ENCODE measurements around the gene ZNF318.
"Not testable (repeated sequence)": the region's sequence is repeated elsewhere in the genome, so short reads cannot be mapped to it uniquely, and the experiment has no call there.

ZNF318 gene

DNA sequence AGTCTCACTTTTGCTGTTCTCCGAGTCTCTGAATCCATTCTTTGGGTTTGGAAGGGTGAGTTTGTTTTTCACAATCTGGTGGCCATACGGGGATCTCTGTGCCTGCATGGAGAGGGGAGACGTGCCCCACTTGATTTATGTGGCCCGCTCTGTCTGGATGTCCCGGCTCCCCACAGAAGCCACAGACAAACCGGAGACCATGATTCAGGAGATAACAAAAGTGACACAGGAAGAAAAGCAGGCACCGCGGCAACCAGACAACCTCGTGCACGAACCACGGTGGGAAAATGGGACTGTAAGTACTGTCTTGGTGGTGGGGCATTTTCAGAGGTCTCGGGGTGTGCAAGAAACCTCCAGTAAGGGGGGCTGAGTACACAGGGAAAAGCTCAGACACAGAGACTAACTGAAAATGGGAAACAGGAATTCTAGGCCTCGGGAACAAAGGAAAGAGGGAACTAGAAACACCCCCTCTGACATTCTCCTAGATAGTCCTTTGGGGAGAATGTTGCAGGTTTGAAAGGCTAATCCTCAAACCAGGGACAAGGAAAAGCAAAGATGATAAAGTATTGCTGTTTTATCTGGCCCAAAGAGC is 22.1 kb upstream of the ZNF318 start:
- Histone ChIP-seq H3K9ac (ENCODE audit: insufficient read length) (no peak overlapping the region), H3K27ac (no peak overlapping the region), H3K4me3 (no peak overlapping the region), H3K9me3 (ENCODE audit: low read depth, low read length) (no peaks in the 10 kb centered on the region), H3K36me3 (ENCODE audit: insufficient read depth, low read length) (no peaks in the 10 kb centered on the region)
- TF ChIP-seq EZH2 (IDR thresholded peaks at IDR 0.05) (no peak), FOXP2 (optimal IDR thresholded peaks at IDR 0.05; ENCODE audit: control extremely low read depth, extremely low read length, insufficient read depth) (no peak), POLR2AphosphoS5 (IDR thresholded peaks at IDR 0.05; ENCODE audit: borderline replicate concordance, low read depth, low read length) (no peak)
- no peak for DNase-seq (ENCODE audit: low read depth, low spot score)

DNA sequence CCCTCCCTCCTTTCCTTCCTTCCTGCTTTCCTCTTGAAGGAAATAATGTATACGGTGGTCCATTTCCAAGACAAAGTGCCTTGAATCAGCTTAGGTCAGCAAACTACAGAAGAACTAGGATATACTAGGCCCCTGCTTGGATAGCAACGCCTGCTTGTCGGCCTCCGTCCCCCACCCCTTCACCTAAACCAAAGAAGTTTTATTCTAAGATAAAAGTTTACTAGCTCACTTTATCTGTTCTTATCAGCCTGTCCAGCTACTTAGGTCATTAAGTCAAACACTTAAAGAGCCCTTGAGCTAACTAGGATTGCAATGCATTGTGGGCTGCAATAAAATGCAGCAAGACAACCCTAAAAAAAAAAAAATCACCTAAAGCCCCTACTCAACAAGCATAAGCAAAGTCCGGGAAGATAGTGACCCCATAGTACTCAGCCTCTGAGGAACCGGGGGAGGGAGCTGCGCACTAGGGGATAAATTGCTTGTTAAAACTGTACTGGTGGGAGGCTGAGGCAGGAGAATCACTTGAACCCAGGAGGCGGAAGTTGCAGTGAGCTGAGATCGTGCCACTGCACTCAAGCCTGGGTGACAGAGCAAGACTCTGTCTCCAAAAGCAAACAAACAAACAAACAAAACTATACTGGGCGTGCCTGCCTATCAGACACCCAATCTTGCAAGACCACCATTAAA is 21.4 kb upstream of the ZNF318 start:
- not testable (repeated sequence) for DNase-seq (ENCODE audit: low read depth, low spot score); H3K27ac ChIP-seq; H3K4me3 ChIP-seq; H3K9me3 ChIP-seq (ENCODE audit: low read depth, low read length); H3K9ac ChIP-seq (ENCODE audit: insufficient read length); H3K36me3 ChIP-seq (ENCODE audit: insufficient read depth, low read length)

DNA sequence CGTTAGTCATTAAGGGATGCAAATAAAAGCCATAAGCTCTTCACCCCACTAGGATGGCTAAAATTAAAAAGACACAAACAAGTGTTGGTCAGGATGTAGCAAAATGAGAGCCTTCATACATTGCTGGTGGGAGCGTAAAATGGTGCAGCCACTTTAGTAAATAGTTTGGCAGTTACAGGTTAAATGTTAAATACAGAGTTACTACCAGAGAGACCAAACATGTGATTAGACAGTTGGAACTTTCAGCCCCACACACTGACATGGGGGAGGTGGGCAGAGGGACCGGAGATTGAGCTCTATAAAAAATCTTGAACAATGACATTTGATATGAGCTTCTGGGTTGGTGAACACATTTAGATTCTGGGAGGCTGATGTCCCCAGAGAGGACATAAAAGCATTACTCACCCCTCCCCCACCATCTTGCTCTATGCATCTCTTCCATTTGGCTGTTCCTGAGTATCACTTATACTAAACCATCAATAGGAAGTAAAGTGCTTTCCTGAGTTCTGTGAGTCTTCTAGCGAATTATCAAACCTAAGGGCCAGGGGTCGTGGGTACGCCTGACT is 20.4 kb upstream of the ZNF318 start:
- no peak for TF ChIP-seq POLR2AphosphoS5 (IDR thresholded peaks at IDR 0.05; ENCODE audit: borderline replicate concordance, low read depth, low read length)
- TF ChIP-seq FOXP2 (optimal IDR thresholded peaks at IDR 0.05; ENCODE audit: control extremely low read depth, extremely low read length, insufficient read depth), result no peak
- TF ChIP-seq EZH2 (IDR thresholded peaks at IDR 0.05), result no peak
- H3K36me3 ChIP-seq (ENCODE audit: insufficient read depth, low read length), result no peaks in the 10 kb centered on the region
- no peak overlapping the region for H3K27ac ChIP-seq
- H3K4me3 ChIP-seq, result no peak overlapping the region
- no peaks in the 10 kb centered on the region for H3K9me3 ChIP-seq (ENCODE audit: low read depth, low read length)
- no peak for DNase-seq (ENCODE audit: low read depth, low spot score)
- H3K9ac ChIP-seq (ENCODE audit: insufficient read length), result no peak overlapping the region

DNA sequence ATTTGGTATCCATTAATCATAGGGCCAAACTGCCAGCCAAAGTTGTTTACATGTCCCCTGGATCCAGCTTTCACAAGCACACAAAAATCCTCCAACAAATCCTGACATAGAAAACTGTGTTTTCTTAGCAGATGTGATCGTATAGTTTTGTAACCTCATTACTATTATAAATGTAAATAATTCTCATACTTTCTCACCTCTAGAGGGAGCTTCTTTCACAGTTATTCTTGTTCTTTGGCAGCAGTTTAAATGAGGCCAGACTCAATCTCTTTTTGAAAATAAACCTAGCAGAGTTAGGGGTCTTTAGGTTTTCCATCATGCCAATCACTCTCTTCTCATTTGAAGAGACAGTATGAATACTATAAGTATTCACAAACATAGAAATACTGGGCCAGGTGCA is 17.0 kb upstream of the ZNF318 start:
- DNase-seq (ENCODE audit: low read depth, low spot score), result no peak
- Histone ChIP-seq H3K36me3 (ENCODE audit: insufficient read depth, low read length) (no peaks in the 10 kb centered on the region), H3K27ac (no peak overlapping the region), H3K9ac (ENCODE audit: insufficient read length) (no peak overlapping the region), H3K4me3 (no peak overlapping the region), H3K9me3 (ENCODE audit: low read depth, low read length) (no peaks in the 10 kb centered on the region)
- no peak for TF ChIP-seq FOXP2 (optimal IDR thresholded peaks at IDR 0.05; ENCODE audit: control extremely low read depth, extremely low read length, insufficient read depth)
- no peak for TF ChIP-seq POLR2AphosphoS5 (IDR thresholded peaks at IDR 0.05; ENCODE audit: borderline replicate concordance, low read depth, low read length)
- TF ChIP-seq EZH2 (IDR thresholded peaks at IDR 0.05), result no peak

DNA sequence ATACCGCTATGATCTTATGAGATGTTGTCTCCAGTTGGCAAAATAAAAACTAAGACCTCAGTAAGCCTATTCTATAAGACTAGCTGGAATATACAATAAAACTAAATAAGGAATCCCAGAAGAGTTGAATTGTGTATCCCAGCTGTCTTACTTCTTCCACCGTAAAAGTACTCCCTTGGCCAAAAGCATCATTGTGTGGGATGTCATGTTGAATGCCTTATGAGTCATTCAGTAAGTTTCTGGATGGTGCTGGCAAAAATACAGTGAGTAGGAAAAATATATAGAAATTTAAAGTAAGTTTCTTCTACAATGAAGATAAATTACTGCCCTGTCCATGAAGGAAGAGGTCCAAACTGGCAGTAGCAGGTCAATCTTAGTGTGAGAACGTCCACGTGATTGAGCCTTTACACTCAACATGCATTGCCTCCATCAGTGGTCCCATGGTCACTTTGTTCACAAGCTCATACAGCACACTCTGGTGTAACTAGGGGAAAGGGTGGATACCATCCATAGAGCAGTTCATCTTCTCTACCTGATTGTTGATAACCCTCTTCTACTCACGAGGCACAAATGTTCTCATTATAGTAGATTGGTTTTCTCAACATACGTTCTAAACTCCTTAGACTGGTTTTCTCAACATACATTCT is 13.7 kb upstream of the ZNF318 start:
- H3K4me3 ChIP-seq, result no peak overlapping the region
- no peak overlapping the region for H3K9ac ChIP-seq (ENCODE audit: insufficient read length)
- TF ChIP-seq FOXP2 (optimal IDR thresholded peaks at IDR 0.05; ENCODE audit: control extremely low read depth, extremely low read length, insufficient read depth) (no peak), POLR2AphosphoS5 (IDR thresholded peaks at IDR 0.05; ENCODE audit: borderline replicate concordance, low read depth, low read length) (no peak), EZH2 (IDR thresholded peaks at IDR 0.05) (no peak)

DNA sequence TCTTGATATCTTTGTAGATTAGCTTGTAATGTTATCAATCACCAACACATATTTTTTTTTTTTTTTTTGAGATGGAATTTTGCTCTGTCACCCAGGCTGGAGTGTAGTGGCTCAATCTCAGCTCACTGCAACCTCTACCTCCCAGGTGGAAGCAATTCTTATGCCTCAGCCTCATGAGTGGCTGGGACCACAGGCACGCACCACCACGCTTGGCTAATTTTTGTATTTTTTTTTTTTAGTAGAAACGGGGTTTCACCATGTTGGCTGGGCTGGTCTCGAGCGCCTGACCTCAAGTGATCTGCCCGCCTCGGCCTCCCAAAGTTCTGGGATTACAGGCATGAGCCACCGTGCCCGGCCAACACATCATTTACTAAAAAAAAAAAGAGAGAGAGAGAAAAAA is 11.4 kb upstream of the ZNF318 start:
- not testable (repeated sequence) for H3K9me3 ChIP-seq (ENCODE audit: low read depth, low read length); H3K36me3 ChIP-seq (ENCODE audit: insufficient read depth, low read length); H3K4me3 ChIP-seq; H3K27ac ChIP-seq; DNase-seq (ENCODE audit: low read depth, low spot score); H3K9ac ChIP-seq (ENCODE audit: insufficient read length)

More for the DNA sequence above, 13.7 kb upstream of the ZNF318 start:
- Histone ChIP-seq H3K27ac (no peak overlapping the region), H3K36me3 (ENCODE audit: insufficient read depth, low read length) (no peaks in the 10 kb centered on the region), H3K9me3 (ENCODE audit: low read depth, low read length) (no peaks in the 10 kb centered on the region)
- DNase-seq (ENCODE audit: low read depth, low spot score), result no peak

DNA sequence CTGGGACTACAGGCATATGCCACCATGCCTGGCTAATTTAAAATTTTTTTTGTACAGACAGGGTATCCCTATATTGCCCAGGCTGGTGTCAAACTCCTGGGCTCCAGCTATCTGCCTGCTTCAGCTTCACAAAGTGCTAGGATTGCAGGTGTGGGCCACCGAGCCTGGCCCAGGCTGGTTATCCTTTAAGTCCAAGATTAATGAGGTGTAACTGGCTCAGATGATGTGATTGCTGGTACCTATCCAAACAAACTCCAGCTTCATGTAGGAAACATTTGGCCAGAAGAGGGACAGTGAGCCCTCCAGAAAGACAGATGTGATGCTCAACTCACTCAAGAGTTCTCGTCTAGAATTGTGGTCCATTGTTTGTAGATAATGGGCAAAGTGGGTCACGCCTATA is 9.2 kb upstream of the ZNF318 start:
- Histone ChIP-seq H3K4me3 (no peak overlapping the region), H3K9ac (ENCODE audit: insufficient read length) (no peak overlapping the region), H3K9me3 (ENCODE audit: low read depth, low read length) (no peaks in the 10 kb centered on the region), H3K27ac (no peak overlapping the region), H3K36me3 (ENCODE audit: insufficient read depth, low read length) (no peaks in the 10 kb centered on the region)
- no peak for TF ChIP-seq FOXP2 (optimal IDR thresholded peaks at IDR 0.05; ENCODE audit: control extremely low read depth, extremely low read length, insufficient read depth)
- TF ChIP-seq EZH2 (IDR thresholded peaks at IDR 0.05), result no peak
- TF ChIP-seq POLR2AphosphoS5 (IDR thresholded peaks at IDR 0.05; ENCODE audit: borderline replicate concordance, low read depth, low read length), result no peak
- DNase-seq (ENCODE audit: low read depth, low spot score), result no peak

DNA sequence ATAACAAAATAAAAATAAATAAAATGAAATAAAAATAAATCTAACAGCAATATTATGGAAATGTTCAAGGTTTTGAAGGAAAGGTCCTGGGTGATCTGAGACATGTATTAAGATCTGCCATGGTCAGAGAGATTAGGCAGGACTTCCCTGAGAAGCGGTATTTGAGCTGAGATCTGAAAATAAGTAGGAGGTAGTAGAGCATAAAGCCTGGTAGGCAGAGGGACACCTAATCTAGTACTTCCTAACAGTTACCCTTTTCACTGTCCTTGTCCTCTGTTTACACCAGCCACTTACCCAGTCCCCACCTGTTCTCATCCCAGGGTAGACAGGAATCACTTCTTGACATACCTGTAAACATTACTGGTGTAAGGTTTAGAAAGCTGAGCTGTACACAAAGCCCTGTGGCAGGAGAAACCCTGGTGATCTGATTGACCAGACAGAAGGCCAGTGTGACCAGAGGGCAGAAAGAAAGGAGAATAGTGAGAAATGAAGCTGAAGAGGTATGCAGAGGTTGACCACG is 8.3 kb upstream of the ZNF318 start:
- Histone ChIP-seq H3K36me3 (ENCODE audit: insufficient read depth, low read length) (no peaks in the 10 kb centered on the region), H3K27ac (no peak overlapping the region), H3K4me3 (no peak overlapping the region), H3K9me3 (ENCODE audit: low read depth, low read length) (no peaks in the 10 kb centered on the region), H3K9ac (ENCODE audit: insufficient read length) (no peak overlapping the region)
- no peak for TF ChIP-seq FOXP2 (optimal IDR thresholded peaks at IDR 0.05; ENCODE audit: control extremely low read depth, extremely low read length, insufficient read depth)
- TF ChIP-seq EZH2 (IDR thresholded peaks at IDR 0.05), result no peak
- TF ChIP-seq POLR2AphosphoS5 (IDR thresholded peaks at IDR 0.05; ENCODE audit: borderline replicate concordance, low read depth, low read length), result no peak
- DNase-seq (ENCODE audit: low read depth, low spot score), result no peak

Measured in SK-N-MC (cell line).